AG09319 (cell line): ENCODE data around the gene CLN6.

ENCODE experiments used
- DNase-seq: peaks from one replicate; pipeline ENCODE4 v3.0.0-alpha.2; 2010; ENCODE audit warnings: low read depth; ENCODE audit errors: extremely low read depth
- TF ChIP-seq, protein P1 (sequence below): IDR thresholded peaks from 2 replicates; pipeline ENCODE4 v1.5.1; 2011; ENCODE audit warnings: low read depth, mild to moderate bottlenecking, inconsistent platforms, low read length, moderate library complexity

Gene CLN6

GRCh38 chr15:68275165-68275746 lies 45.7 kb upstream of the CLN6 start:
- DNase-seq: no peak
- TF ChIP-seq, protein P1, sequence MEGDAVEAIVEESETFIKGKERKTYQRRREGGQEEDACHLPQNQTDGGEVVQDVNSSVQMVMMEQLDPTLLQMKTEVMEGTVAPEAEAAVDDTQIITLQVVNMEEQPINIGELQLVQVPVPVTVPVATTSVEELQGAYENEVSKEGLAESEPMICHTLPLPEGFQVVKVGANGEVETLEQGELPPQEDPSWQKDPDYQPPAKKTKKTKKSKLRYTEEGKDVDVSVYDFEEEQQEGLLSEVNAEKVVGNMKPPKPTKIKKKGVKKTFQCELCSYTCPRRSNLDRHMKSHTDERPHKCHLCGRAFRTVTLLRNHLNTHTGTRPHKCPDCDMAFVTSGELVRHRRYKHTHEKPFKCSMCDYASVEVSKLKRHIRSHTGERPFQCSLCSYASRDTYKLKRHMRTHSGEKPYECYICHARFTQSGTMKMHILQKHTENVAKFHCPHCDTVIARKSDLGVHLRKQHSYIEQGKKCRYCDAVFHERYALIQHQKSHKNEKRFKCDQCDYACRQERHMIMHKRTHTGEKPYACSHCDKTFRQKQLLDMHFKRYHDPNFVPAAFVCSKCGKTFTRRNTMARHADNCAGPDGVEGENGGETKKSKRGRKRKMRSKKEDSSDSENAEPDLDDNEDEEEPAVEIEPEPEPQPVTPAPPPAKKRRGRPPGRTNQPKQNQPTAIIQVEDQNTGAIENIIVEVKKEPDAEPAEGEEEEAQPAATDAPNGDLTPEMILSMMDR: no peak

- DNase-seq: no peak
- TF ChIP-seq, protein P1: no peak
Observed at GRCh38 chr15:68274201-68274848, 44.8 kb upstream of the CLN6 start.

GRCh38 chr15:68272721-68273271 lies 43.3 kb upstream of the CLN6 start:
- TF ChIP-seq, protein P1: no peak
- no peak for DNase-seq

GRCh38 chr15:68271854-68272471 lies 42.4 kb upstream of the CLN6 start:
- TF ChIP-seq, protein P1: no peak
- no peak for DNase-seq

GRCh38 chr15:68268405-68268804 lies 38.9 kb upstream of the CLN6 start:
- TF ChIP-seq, protein P1: no peak
- no peak for DNase-seq

GRCh38 chr15:68265674-68266073 lies 36.1 kb upstream of the CLN6 start:
- TF ChIP-seq, protein P1: no peak
- no peak for DNase-seq

- DNase-seq: no peak
- TF ChIP-seq, protein P1: no peak
Observed at GRCh38 chr15:68265081-68265480, 35.6 kb upstream of the CLN6 start.
